ENCODE data around the gene ABCB10. TPM values are rescaled to one million over a fixed set of nuclear protein-coding genes. Genes with fewer than 3 reads are reported as not detected.

Gene ABCB10
- polyA plus RNA-seq, 1 experiment: 12.7 TPM

DNA sequence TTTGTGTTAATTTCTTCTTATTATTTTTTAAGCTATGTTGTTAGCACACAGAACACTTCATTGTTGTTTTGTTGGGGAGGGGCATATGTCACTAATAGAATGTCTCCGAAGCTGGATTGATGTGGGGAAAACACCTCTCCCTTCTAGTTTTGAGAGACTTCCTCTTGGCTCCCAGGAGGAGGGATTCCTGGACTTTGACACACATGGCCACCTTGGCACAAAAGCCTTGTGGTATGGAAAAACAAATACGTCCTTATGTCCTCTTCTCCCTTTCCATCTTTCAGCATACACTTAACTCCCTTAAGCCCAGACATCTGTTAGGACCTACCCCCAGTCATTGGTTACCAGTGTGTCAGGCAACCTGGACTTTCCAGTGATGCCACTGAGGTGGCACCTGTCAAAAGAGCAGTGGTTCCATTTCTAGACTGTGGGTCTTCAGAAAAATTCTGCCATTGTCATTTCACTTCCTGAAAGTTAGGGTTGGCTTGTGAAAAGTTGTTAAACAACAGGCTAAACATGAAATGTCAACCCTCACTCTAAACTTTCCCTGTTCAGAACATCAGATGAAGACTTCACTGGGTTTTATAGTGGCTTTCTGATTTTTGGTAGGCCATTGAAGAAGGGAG, 12.5 kb upstream of the ABCB10 start:
- Histone ChIP-seq H3K27me3 (ENCODE audit: control insufficient read depth, insufficient read depth, low read length) (no peaks in the 10 kb centered on the region; the same call in 1 of the 2 replicates), H3K36me3 (ENCODE audit: control insufficient read depth, insufficient read depth, low read length) (no peaks in the 10 kb centered on the region), H3K4me3 (ENCODE audit: low read depth, low read length) (no peak overlapping the region)
- ChIA-PET CTCF (no interaction called here), POLR2A (no interaction called here)
- no peak for DNase-seq (ENCODE audit: low read depth)
- TF ChIP-seq, protein P1, sequence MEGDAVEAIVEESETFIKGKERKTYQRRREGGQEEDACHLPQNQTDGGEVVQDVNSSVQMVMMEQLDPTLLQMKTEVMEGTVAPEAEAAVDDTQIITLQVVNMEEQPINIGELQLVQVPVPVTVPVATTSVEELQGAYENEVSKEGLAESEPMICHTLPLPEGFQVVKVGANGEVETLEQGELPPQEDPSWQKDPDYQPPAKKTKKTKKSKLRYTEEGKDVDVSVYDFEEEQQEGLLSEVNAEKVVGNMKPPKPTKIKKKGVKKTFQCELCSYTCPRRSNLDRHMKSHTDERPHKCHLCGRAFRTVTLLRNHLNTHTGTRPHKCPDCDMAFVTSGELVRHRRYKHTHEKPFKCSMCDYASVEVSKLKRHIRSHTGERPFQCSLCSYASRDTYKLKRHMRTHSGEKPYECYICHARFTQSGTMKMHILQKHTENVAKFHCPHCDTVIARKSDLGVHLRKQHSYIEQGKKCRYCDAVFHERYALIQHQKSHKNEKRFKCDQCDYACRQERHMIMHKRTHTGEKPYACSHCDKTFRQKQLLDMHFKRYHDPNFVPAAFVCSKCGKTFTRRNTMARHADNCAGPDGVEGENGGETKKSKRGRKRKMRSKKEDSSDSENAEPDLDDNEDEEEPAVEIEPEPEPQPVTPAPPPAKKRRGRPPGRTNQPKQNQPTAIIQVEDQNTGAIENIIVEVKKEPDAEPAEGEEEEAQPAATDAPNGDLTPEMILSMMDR (IDR thresholded peaks at IDR 0.05; ENCODE audit: insufficient read depth, low read depth, low read length): no peak

DNA sequence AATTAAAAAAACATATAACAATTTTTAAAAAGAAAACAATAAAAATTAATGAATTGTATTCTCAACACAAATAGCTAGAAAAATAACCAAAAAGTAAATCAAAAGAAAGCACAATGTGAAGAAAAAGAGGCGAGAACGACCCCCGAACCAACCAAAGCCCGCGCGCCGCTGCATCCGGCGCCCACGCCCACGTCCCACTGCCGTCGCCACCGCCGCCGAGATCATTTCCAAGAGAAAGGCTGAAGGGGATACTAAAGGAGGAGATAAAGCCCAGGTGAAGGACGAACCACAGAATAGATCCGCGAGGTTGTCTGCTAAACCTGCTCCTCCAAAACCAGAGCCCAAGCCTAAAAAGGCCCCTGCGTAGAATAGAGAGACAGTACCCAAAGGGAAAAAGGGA, 11.8 kb upstream of the ABCB10 start:
- TF ChIP-seq, protein P1 (IDR thresholded peaks at IDR 0.05; ENCODE audit: insufficient read depth, low read depth, low read length): no peak
- POLR2A ChIA-PET: no interaction called here
- CTCF ChIA-PET: no interaction called here
- DNase-seq (ENCODE audit: low read depth): no peak
- no peaks in the 10 kb centered on the region for H3K36me3 ChIP-seq (ENCODE audit: control insufficient read depth, insufficient read depth, low read length)
- H3K4me3 ChIP-seq (ENCODE audit: low read depth, low read length): no peak overlapping the region
- no peaks in the 10 kb centered on the region; the same call in 1 of the 2 replicates for H3K27me3 ChIP-seq (ENCODE audit: control insufficient read depth, insufficient read depth, low read length)

- CTCF ChIA-PET: interaction anchor here (1.6 kb wide), 1 partner anchor 8 kb away, joined by 5 read pairs; the partner anchor contains the start of gene ABCB10
- POLR2A ChIA-PET: no interaction called here
- H3K36me3 ChIP-seq (ENCODE audit: control insufficient read depth, insufficient read depth, low read length): no peaks in the 10 kb centered on the region
Measured at GRCh38 chr1:229567109-229567868, 8.8 kb upstream of the ABCB10 start.

GRCh38 chr1:229563701-229564100, 5.2 kb upstream of the ABCB10 start:
- Histone ChIP-seq H3K36me3 (ENCODE audit: control insufficient read depth, insufficient read depth, low read length) (no peaks in the 10 kb centered on the region), H3K27me3 (ENCODE audit: control insufficient read depth, insufficient read depth, low read length) (no peaks in the 10 kb centered on the region), H3K4me3 (ENCODE audit: low read depth, low read length) (no peak overlapping the region)
- POLR2A ChIA-PET: no interaction called here
- DNase-seq (ENCODE audit: low read depth): no peak
- CTCF ChIA-PET: interaction anchor here (1.2 kb wide), 1 partner anchor 13 kb away, joined by 3 read pairs; no protein-coding TSS in a partner anchor
- TF ChIP-seq, protein P1 (IDR thresholded peaks at IDR 0.05; ENCODE audit: insufficient read depth, low read depth, low read length): no peak

More at GRCh38 chr1:229567109-229567868, 8.8 kb upstream of the ABCB10 start:
- TF ChIP-seq, protein P1 (IDR thresholded peaks at IDR 0.05; ENCODE audit: insufficient read depth, low read depth, low read length): no peak
- no peak for DNase-seq (ENCODE audit: low read depth)
- no peak overlapping the region for H3K4me3 ChIP-seq (ENCODE audit: low read depth, low read length)
- H3K27me3 ChIP-seq (ENCODE audit: control insufficient read depth, insufficient read depth, low read length): no peaks in the 10 kb centered on the region

GRCh38 chr1:229563241-229563640, 4.7 kb upstream of the ABCB10 start:
- TF ChIP-seq, protein P1 (IDR thresholded peaks at IDR 0.05; ENCODE audit: insufficient read depth, low read depth, low read length): no peak
- CTCF ChIA-PET: interaction anchor here (1.2 kb wide), 1 partner anchor 14 kb away, joined by 3 read pairs; no protein-coding TSS in a partner anchor
- Histone ChIP-seq H3K27me3 (ENCODE audit: control insufficient read depth, insufficient read depth, low read length) (no peaks in the 10 kb centered on the region), H3K4me3 (ENCODE audit: low read depth, low read length) (no peak overlapping the region), H3K36me3 (ENCODE audit: control insufficient read depth, insufficient read depth, low read length) (no peaks in the 10 kb centered on the region)
- DNase-seq (ENCODE audit: low read depth): no peak
- POLR2A ChIA-PET: no interaction called here
